Neutrophil (primary cell): Measurements from ENCODE around the gene CDH18.

Experiments used
- H3K27ac ChIP-seq: fragments of 200-600 bp; sonication (generic); 2 replicates; pipeline ENCODE4 v1.5.1; 2016; ENCODE audit warnings: mild to moderate bottlenecking, moderate library complexity
- H3K27me3 ChIP-seq: fragments of 200-600 bp; sonication (generic); 2 replicates; pipeline ENCODE4 v1.6.0; 2016; ENCODE audit warnings: mild to moderate bottlenecking
- H3K36me3 ChIP-seq: fragments of 200-600 bp; sonication (generic); 2 replicates; pipeline ENCODE4 v1.5.1; 2017
- H3K4me1 ChIP-seq, 2 experiments: fragments of 200-600 bp in 1 of 2; sonication (generic) in 1 of 2; 1 replicate in 1 of 2; 2 replicates in 1 of 2; pipeline versions ENCODE4 v1.5.1 to v1.6.1; 2013 to 2016; ENCODE audit warnings: low read depth in 1 of 2, low read length in 1 of 2, mild to moderate bottlenecking in 1 of 2, moderate library complexity in 1 of 2; ENCODE audit not compliant: control insufficient read depth in 1 of 2, insufficient read depth in 1 of 2
- H3K4me3 ChIP-seq, 2 experiments: fragments of 200-600 bp in 1 of 2; sonication (generic) in 1 of 2; 1 replicate in 1 of 2; 2 replicates in 1 of 2; pipeline ENCODE4 v1.5.1; 2013 to 2016; ENCODE audit warnings: low read depth in 1 of 2, low read length in 1 of 2, mild to moderate bottlenecking in 1 of 2, moderate library complexity in 1 of 2
- H3K9me3 ChIP-seq: fragments of 200-600 bp; sonication (generic); 2 replicates; pipeline ENCODE4 v1.5.1; 2016
- CTCF ChIP-seq: fragments of 200-600 bp; sonication (generic); IDR thresholded peaks from 2 replicates; pipeline ENCODE4 v1.5.1; 2016; ENCODE audit warnings: antibody characterized with exemption

CDH18 gene

DNA sequence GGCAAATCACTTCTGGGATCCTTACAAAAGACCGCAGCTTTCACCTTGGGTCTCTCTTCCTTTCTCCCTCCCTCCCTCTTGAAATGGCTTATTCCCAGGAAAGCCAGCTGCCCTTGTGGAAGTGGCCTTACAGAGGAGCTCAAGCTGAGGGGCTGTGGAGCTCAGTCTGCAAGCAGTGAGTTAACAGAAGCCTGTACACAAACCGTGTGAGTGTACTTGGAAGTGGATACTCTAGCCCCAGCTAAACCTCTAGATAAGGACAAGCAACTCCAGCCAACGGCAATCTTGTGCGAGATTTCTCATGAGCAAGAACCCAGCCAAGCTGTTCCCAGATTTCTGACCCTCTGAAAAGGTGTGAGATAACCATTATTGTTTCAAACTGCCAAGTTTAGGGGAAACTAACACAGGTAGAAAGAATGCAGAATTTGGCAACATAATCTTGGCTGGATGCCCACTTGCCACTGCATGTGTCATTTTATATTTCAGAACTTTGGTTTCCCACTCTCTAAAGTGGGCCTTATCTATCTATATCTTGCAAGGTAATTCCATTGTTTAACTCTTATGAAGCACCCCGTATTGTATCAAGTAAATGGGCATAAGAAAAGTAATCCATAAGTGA is 85.6 kb downstream of the CDH18 start:
- H3K9me3 ChIP-seq = no peaks in the 10 kb centered on the region
- H3K4me1 ChIP-seq = no peaks in the 10 kb centered on the region
- H3K27me3 ChIP-seq = no peaks in the 10 kb centered on the region
- no peak for TF ChIP-seq CTCF
- no peak overlapping the region for H3K27ac ChIP-seq
- no peaks in the 10 kb centered on the region for H3K36me3 ChIP-seq
- H3K4me3 ChIP-seq = no peak overlapping the region

- no peaks in the 10 kb centered on the region for H3K4me1 ChIP-seq
- H3K36me3 ChIP-seq = no peaks in the 10 kb centered on the region
- no peak overlapping the region for H3K27ac ChIP-seq
- no peaks in the 10 kb centered on the region for H3K9me3 ChIP-seq
- no peak overlapping the region for H3K4me3 ChIP-seq
- TF ChIP-seq CTCF = no peak
- no peaks in the 10 kb centered on the region for H3K27me3 ChIP-seq
These were observed 87.7 kb downstream of the CDH18 start for GRCh38 chr5:19900269-19900668.

GRCh38 chr5:19891658-19892057 is 96.3 kb downstream of the CDH18 start:
- H3K27ac ChIP-seq = no peak overlapping the region

DNA sequence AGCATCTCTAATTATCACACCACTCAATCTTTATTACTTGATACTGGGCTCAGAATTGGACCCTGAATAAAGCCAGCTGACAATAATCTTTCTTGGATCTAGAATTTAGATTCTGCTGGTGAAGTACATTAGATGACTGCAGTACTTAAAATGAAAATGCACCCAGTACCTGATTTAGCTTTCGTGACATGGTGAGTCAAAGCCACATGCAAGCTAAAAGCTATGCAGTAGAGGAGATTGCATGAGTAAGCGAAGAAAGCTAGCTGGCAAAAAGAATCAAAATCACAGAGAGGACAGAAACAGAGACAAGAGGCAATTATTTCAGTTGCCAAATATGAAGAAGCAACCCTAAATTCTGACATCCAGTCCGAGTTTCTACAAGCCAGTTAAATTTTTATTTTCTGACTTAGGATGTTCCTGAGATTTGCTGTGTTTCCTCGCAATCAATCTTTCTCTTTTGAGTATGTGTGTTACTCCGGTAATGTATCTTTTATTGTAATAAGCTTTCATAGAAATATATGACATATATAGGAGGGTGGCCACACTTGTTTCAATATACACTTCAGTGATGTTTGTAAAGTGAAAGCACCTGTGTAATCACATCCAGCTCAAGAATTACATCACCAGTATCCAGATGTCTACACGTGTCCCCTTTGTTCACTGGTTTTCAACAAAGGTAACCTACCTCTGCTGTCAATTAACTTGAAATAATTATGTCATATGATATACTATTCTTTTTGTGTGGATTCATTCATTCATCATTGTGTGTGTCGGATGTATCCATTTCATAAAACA is 101.7 kb downstream of the CDH18 start:
- Histone ChIP-seq H3K27me3 (no peaks in the 10 kb centered on the region), H3K9me3 (no peaks in the 10 kb centered on the region), H3K36me3 (no peaks in the 10 kb centered on the region), H3K4me1 (no peaks in the 10 kb centered on the region), H3K4me3 (no peak overlapping the region), H3K27ac (no peak overlapping the region)
- no peak for TF ChIP-seq CTCF

More at GRCh38 chr5:19891658-19892057, 96.3 kb downstream of the CDH18 start:
- no peaks in the 10 kb centered on the region for H3K4me1 ChIP-seq
- no peaks in the 10 kb centered on the region for H3K27me3 ChIP-seq
- no peak for TF ChIP-seq CTCF
- no peak overlapping the region for H3K4me3 ChIP-seq
- H3K9me3 ChIP-seq = no peaks in the 10 kb centered on the region
- no peaks in the 10 kb centered on the region for H3K36me3 ChIP-seq

- Histone ChIP-seq H3K27ac (no peak overlapping the region), H3K4me3 (no peak overlapping the region), H3K27me3 (no peaks in the 10 kb centered on the region), H3K36me3 (no peaks in the 10 kb centered on the region), H3K4me1 (no peaks in the 10 kb centered on the region), H3K9me3 (no peaks in the 10 kb centered on the region)
- TF ChIP-seq CTCF = no peak
These were observed 102.8 kb downstream of the CDH18 start for GRCh38 chr5:19885040-19885824.
